Osteocyte (in vitro differentiated cells): Measurements from ENCODE around the gene MEX3A. TPM values are rescaled to one million over a fixed set of nuclear protein-coding genes. Genes with fewer than 3 reads are reported as not detected.

ENCODE experiments used
- DNase-seq: peaks from one replicate; pipeline ENCODE4 v3.0.0; 2021; ENCODE audit warnings: mixed read lengths; ENCODE audit not compliant: unreplicated experiment; ENCODE audit errors: extremely low spot score
- H3K27ac Mint-ChIP-seq: one replicate; pipeline ENCODE4 v1.8.0; 2021; ENCODE audit warnings: mild to moderate bottlenecking, mixed read lengths; ENCODE audit not compliant: unreplicated experiment
- H3K27me3 Mint-ChIP-seq: one replicate; pipeline ENCODE4 v1.8.0; 2021; ENCODE audit warnings: mixed read lengths; ENCODE audit not compliant: unreplicated experiment
- H3K36me3 Mint-ChIP-seq: one replicate; pipeline ENCODE4 v1.8.0; 2021; ENCODE audit warnings: mixed read lengths; ENCODE audit not compliant: unreplicated experiment
- H3K4me1 Mint-ChIP-seq: one replicate; pipeline ENCODE4 v1.8.0; 2021; ENCODE audit warnings: mixed read lengths; ENCODE audit not compliant: unreplicated experiment
- H3K4me3 Mint-ChIP-seq: one replicate; pipeline ENCODE4 v1.8.0; 2021; ENCODE audit warnings: mild to moderate bottlenecking, moderate library complexity, mixed read lengths; ENCODE audit not compliant: unreplicated experiment
- H3K9me3 Mint-ChIP-seq: one replicate; pipeline ENCODE4 v1.8.0; 2021; ENCODE audit warnings: mixed read lengths; ENCODE audit not compliant: unreplicated experiment
- CTCF ChIP-seq: fragments of 200-600 bp; sonication (generic); IDR thresholded peaks from 2 replicates; pipeline ENCODE4 v1.5.0; 2021; ENCODE audit warnings: antibody characterized with exemption, mild to moderate bottlenecking, moderate library complexity
- total RNA-seq: library from RNA; stranded (reverse); gene quantifications from 2 replicates; pipeline ENCODE4 v1.2.1, GENCODE V29; 2021

Gene MEX3A
- total RNA-seq, 1 donor from 2014 or later, result 20.7 TPM

GRCh38 chr1:156033011-156033410 is 49.3 kb downstream of the MEX3A start:
- no peak for DNase-seq
- H3K36me3 Mint-ChIP-seq, result peaks cover 9% of the 10 kb centered on the region
- no peaks in the 10 kb centered on the region for H3K9me3 Mint-ChIP-seq
- H3K4me1 Mint-ChIP-seq, result no peaks in the 10 kb centered on the region
- H3K27ac Mint-ChIP-seq, result no peak overlapping the region
- no peak overlapping the region for H3K4me3 Mint-ChIP-seq
- H3K27me3 Mint-ChIP-seq, result no peaks in the 10 kb centered on the region
- no peak for TF ChIP-seq CTCF

- Mint-ChIP-seq H3K4me1 (peaks cover 2% of the 10 kb centered on the region), H3K27ac (no peak overlapping the region), H3K4me3 (no peak overlapping the region), H3K27me3 (peaks cover 9% of the 10 kb centered on the region), H3K36me3 (no peaks in the 10 kb centered on the region), H3K9me3 (no peaks in the 10 kb centered on the region)
- DNase-seq, result no peak
- TF ChIP-seq CTCF, result no peak
Observed at GRCh38 chr1:156026588-156026987, 55.7 kb downstream of the MEX3A start.

GRCh38 chr1:156025876-156026275 is 56.4 kb downstream of the MEX3A start:
- no peak for DNase-seq
- Mint-ChIP-seq H3K9me3 (no peaks in the 10 kb centered on the region), H3K4me1 (peaks cover 2% of the 10 kb centered on the region), H3K4me3 (no peak overlapping the region), H3K27me3 (peaks cover 9% of the 10 kb centered on the region), H3K36me3 (no peaks in the 10 kb centered on the region), H3K27ac (no peak overlapping the region)
- peak; percentile 59 for TF ChIP-seq CTCF

- Mint-ChIP-seq H3K27me3 (peaks cover 9% of the 10 kb centered on the region), H3K4me1 (peaks cover 8% of the 10 kb centered on the region), H3K9me3 (no peaks in the 10 kb centered on the region), H3K27ac (no peak overlapping the region), H3K4me3 (no peak overlapping the region), H3K36me3 (peaks cover 1% of the 10 kb centered on the region)
- DNase-seq, result no peak
- TF ChIP-seq CTCF, result no peak
Observed at GRCh38 chr1:156024801-156025200, 57.5 kb downstream of the MEX3A start.

Other genes starting within 250 kb of the MEX3A start
- gene GON4L, start 225.3 kb downstream of the MEX3A start, total RNA-seq, result 56.3 and 57.0 TPM in 2 replicates
- gene SYT11, start 222.9 kb downstream of the MEX3A start, total RNA-seq, result 5.3 TPM in 2 replicates
- gene RIT1, start 171.1 kb downstream of the MEX3A start, total RNA-seq, result 43.1 and 45.6 TPM in 2 replicates
- 48.8 and 53.7 TPM in 2 replicates for gene KHDC4, start 148.1 kb downstream of the MEX3A start, total RNA-seq
- not detected in 2 replicates for gene RXFP4, start 140.8 kb downstream of the MEX3A start, total RNA-seq
- gene ARHGEF2, start 103.9 kb downstream of the MEX3A start, total RNA-seq, result 199 and 201 TPM in 2 replicates
- 283 and 284 TPM in 2 replicates for gene SSR2, start 61.5 kb downstream of the MEX3A start, total RNA-seq
- gene UBQLN4, start 28.7 kb downstream of the MEX3A start, total RNA-seq, result 36.4 and 36.9 TPM in 2 replicates
- gene LAMTOR2, start 27.7 kb downstream of the MEX3A start, total RNA-seq, result 56.2 and 59.9 TPM in 2 replicates
- gene RAB25, start 21.3 kb downstream of the MEX3A start, total RNA-seq, result not detected in 2 replicates
- 733 and 792 TPM in 2 replicates for gene LMNA, start 32.2 kb upstream of the MEX3A start, total RNA-seq
- gene SEMA4A, start 71.1 kb upstream of the MEX3A start, total RNA-seq, result 1.6 and 1.8 TPM in 2 replicates
- 20.2 and 23.4 TPM in 2 replicates for gene SLC25A44, start 111.6 kb upstream of the MEX3A start, total RNA-seq
- 54.1 and 57.0 TPM in 2 replicates for gene PMF1, start 130.5 kb upstream of the MEX3A start, total RNA-seq
- gene BGLAP, start 159.7 kb upstream of the MEX3A start, total RNA-seq, result 0.52 TPM in 1 of 2 replicates, not detected in the other
- 12.0 and 12.5 TPM in 2 replicates for gene PAQR6, start 165.6 kb upstream of the MEX3A start, total RNA-seq
- 75.8 and 78.1 TPM in 2 replicates for gene SMG5, start 200.4 kb upstream of the MEX3A start, total RNA-seq
- 2.6 and 3.3 TPM in 2 replicates for gene TMEM79, start 201.9 kb upstream of the MEX3A start, total RNA-seq
- gene GLMP, start 213.2 kb upstream of the MEX3A start, total RNA-seq, result 77.1 and 86.4 TPM in 2 replicates
- not detected in 2 replicates for gene VHLL, start 216.8 kb upstream of the MEX3A start, total RNA-seq